ENCODE data around the gene PRRX2.

DNA sequence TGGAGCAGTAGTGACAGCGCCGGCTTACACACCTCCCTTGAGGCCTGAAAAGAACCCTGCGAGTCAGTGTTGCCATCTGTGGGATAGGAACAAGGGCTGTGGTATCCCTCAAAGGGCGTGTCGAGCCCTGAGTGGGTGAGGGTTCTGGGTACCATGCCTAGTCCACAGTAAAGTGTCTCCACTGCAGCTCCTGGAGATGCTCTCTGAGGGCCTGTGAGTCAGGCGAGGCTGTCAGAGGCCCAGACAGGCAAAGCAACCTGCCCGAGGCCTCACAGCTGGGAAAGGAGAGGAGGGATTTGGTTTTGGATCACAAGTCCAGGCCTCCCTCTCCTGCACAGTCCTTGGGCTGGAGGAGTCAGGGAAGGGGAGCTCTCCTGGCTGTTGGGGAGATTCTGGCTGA is 6.1 kb downstream of the PRRX2 start:
- TF ChIP-seq POLR2AphosphoS5 (IDR thresholded peaks at IDR 0.05; ENCODE audit: low read depth, low read length) (no peak), SIN3A (IDR thresholded peaks at IDR 0.05; ENCODE audit: borderline replicate concordance, insufficient read depth, low read length) (no peak), TAF1 (IDR thresholded peaks at IDR 0.05; ENCODE audit: borderline replicate concordance, insufficient read depth, low read length) (no peak)
- TF ChIP-seq, protein P1, sequence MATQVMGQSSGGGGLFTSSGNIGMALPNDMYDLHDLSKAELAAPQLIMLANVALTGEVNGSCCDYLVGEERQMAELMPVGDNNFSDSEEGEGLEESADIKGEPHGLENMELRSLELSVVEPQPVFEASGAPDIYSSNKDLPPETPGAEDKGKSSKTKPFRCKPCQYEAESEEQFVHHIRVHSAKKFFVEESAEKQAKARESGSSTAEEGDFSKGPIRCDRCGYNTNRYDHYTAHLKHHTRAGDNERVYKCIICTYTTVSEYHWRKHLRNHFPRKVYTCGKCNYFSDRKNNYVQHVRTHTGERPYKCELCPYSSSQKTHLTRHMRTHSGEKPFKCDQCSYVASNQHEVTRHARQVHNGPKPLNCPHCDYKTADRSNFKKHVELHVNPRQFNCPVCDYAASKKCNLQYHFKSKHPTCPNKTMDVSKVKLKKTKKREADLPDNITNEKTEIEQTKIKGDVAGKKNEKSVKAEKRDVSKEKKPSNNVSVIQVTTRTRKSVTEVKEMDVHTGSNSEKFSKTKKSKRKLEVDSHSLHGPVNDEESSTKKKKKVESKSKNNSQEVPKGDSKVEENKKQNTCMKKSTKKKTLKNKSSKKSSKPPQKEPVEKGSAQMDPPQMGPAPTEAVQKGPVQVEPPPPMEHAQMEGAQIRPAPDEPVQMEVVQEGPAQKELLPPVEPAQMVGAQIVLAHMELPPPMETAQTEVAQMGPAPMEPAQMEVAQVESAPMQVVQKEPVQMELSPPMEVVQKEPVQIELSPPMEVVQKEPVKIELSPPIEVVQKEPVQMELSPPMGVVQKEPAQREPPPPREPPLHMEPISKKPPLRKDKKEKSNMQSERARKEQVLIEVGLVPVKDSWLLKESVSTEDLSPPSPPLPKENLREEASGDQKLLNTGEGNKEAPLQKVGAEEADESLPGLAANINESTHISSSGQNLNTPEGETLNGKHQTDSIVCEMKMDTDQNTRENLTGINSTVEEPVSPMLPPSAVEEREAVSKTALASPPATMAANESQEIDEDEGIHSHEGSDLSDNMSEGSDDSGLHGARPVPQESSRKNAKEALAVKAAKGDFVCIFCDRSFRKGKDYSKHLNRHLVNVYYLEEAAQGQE (IDR thresholded peaks at IDR 0.05; ENCODE audit: insufficient read depth in 1 of 2, low read depth in 2 of 2, low read length in 2 of 2), result no peak

Measured in PFSK-1 (cell line).